Mesodermal cell (in vitro differentiated cells): Measurements from ENCODE around the gene LPIN2.
"Not testable (repeated sequence)": the region's sequence is repeated elsewhere in the genome, so short reads cannot be mapped to it uniquely, and the experiment has no call there.

Source experiments
- H3K27ac ChIP-seq: 2 replicates; pipeline ENCODE4 v1.7.0; 2013; ENCODE audit warnings: mild to moderate bottlenecking, low read depth, low read length, moderate library complexity; ENCODE audit not compliant: severe bottlenecking
- H3K36me3 ChIP-seq: 2 replicates; pipeline ENCODE4 v1.7.1; 2013; ENCODE audit warnings: mild to moderate bottlenecking, low read length, moderate library complexity; ENCODE audit not compliant: control insufficient read depth, insufficient read depth
- H3K4me1 ChIP-seq: one replicate; pipeline ENCODE4 v1.7.1; 2013; ENCODE audit warnings: mild to moderate bottlenecking, low read length; ENCODE audit not compliant: insufficient read depth, control insufficient read depth, poor library complexity, severe bottlenecking
- H3K4me3 ChIP-seq: 2 replicates; pipeline ENCODE4 v1.7.0; 2013; ENCODE audit warnings: low read length, control low read depth, mild to moderate bottlenecking; ENCODE audit not compliant: insufficient read depth, poor library complexity, severe bottlenecking; ENCODE audit errors: extremely low read depth
- H3K9me3 ChIP-seq: 2 replicates; pipeline ENCODE4 v1.7.1; 2013; ENCODE audit warnings: mild to moderate bottlenecking, low read length, moderate library complexity; ENCODE audit not compliant: control insufficient read depth
- WGBS, 2 experiments: methylation state at CpG; one replicate each; pipeline ENCODE4 v1.1.5; 2013; ENCODE audit warnings: missing lambda C conversion rate in 2 of 2; ENCODE audit not compliant: insufficient coverage in 2 of 2; 5-methylcytosine and 5-hydroxymethylcytosine counted together

LPIN2 gene

DNA sequence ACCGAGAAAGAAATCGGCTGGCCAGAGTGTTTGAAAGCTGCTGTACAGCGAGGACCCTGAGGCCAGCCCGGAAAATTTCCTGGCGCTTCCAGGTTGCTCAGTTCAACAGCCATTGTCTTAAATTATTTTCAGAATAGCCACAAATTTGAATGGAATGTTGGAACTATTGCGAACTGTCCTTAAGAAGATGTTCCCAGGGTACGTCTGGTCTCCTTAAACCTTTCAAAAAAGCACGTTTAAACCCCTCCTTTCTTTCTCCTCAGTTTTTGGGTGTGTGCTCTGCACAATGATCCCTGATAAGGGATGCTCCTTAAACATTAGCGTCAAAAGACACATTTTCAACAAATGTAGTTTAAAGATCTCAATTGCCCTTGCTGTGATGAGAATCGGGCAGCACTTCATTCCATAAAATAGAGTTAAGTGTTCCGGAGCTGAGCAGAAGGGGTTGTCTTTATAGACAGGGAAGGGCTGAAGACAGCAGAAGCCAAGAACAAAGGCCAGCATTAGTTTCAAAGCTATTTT is 14.5 kb upstream of the LPIN2 start:
- peak overlapping the region; percentile 53 for H3K27ac ChIP-seq
- H3K9me3 ChIP-seq, result no peaks in the 10 kb centered on the region
- no peak overlapping the region for H3K4me3 ChIP-seq
- 83 to 98% methylated on average over 6 to 10 of the region's 11 CpGs for WGBS, 2 experiments
- peaks cover 20% of the 10 kb centered on the region for H3K4me1 ChIP-seq
- no peaks in the 10 kb centered on the region for H3K36me3 ChIP-seq

DNA sequence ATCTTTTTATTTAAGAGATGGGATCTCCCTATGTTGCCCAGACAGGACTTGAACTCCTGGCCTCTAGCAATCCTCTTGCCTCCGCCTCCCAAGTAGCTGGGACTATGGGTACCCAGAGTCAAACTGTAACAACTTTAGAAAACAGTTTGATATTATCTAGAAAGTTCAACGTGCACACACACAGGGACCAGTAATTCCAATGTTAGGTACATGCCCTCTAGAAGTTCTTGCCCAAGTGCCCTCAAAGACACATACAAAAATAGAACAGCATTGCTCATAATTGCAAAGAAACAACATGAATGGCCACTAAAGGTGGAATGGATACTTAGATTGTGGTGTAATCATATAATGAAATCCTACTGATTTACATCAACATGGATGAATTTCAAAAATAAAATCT is 12.6 kb upstream of the LPIN2 start:
- H3K9me3 ChIP-seq, result no peaks in the 10 kb centered on the region
- no peaks in the 10 kb centered on the region for H3K36me3 ChIP-seq
- WGBS, 2 experiments, result 86 to 88% methylated on average over 1 of the region's 2 CpGs
- peaks cover 20% of the 10 kb centered on the region for H3K4me1 ChIP-seq
- no peak overlapping the region for H3K27ac ChIP-seq
- no peak overlapping the region for H3K4me3 ChIP-seq

DNA sequence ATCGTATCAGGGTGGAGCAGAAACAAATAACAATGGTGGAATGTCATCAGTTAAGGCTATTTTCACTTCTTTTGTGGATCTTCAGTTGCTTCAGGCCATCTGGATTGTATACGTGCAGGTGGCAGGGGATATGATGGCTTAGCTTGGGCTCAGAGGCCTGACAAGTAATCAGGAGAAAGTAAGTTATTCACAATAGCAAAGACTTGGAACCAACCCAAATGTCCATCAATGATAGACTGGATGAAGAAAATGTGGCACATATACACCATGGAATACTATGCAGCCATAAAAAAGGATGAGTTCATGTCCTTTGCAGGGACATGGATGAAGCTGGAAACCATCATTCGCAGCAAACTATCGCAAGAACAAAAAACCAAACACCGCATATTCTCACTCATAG is 10.7 kb upstream of the LPIN2 start:
- H3K36me3 ChIP-seq, H3K4me3 ChIP-seq, H3K27ac ChIP-seq, H3K9me3 ChIP-seq: not testable (repeated sequence)
- WGBS, 2 experiments, result 88 to 100% methylated on average over 2 of the region's 5 CpGs
- peaks cover 14% of the 10 kb centered on the region for H3K4me1 ChIP-seq

DNA sequence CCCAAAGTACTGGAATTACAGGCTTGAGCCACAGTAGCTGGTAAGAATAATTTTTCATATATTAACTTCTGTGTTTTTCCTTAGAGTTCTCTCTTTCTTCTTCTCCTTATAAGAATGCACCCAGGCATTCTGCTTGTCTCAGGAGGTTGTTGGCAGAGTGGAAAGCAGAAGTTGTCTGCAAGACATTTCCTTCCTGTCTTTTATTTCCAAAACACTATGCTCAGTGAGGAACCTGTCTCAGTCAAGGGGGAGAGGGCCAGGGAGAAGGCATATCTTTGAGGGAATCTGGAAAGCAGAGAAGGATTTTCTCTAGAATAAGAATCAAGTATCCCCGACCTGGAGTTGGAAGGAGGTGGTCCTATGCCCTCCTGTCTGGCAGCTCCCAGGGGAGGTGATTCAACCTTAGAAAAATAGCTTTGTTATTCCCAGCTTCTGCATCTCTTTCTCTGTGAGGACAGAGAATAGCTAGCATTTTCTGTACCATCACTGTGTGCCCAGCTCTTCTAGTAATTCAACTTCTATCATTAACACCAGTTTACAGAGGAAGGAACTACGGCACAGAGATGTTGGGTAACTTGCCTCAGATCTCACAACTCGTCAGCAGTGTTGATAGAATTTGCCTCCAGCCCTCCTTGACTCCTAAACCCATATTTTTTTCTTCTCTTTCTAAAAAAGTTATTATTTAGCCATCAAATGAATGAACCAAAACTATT is 3.8 kb upstream of the LPIN2 start:
- WGBS, 2 experiments, result 63 to 70% methylated on average over 2 to 3 of the region's 3 CpGs
- Histone ChIP-seq H3K36me3 (peaks cover 3% of the 10 kb centered on the region), H3K27ac (peak overlapping the region; percentile 39), H3K4me1 (peaks cover 41% of the 10 kb centered on the region), H3K9me3 (no peaks in the 10 kb centered on the region), H3K4me3 (no peak overlapping the region)

DNA sequence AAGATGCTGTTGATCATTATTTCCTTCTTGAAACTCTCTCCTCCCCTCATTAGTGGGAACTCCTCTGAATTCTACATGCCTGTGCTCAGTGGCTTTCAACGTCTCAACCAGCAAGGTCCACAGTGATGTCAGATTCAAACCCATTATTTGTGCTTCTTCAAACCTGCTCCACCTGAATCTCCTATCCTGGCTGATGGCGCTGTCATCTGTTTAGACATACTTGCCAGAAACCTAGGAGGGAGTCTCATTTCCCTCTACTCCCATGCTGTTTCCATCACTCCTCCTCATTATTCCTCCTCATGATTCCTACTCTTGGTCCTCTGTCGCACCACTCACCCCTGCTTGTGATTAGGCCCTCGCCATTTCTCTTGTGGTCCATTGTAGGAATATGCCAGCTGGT is 2.9 kb upstream of the LPIN2 start:
- H3K4me3 ChIP-seq, result no peak overlapping the region
- H3K4me1 ChIP-seq, result peaks cover 42% of the 10 kb centered on the region
- H3K9me3 ChIP-seq, result no peaks in the 10 kb centered on the region
- H3K36me3 ChIP-seq, result peaks cover 9% of the 10 kb centered on the region
- WGBS, 2 experiments, result 90 to 93% methylated on average over 4 of the region's 4 CpGs
- peak overlapping the region; percentile 87 for H3K27ac ChIP-seq

DNA sequence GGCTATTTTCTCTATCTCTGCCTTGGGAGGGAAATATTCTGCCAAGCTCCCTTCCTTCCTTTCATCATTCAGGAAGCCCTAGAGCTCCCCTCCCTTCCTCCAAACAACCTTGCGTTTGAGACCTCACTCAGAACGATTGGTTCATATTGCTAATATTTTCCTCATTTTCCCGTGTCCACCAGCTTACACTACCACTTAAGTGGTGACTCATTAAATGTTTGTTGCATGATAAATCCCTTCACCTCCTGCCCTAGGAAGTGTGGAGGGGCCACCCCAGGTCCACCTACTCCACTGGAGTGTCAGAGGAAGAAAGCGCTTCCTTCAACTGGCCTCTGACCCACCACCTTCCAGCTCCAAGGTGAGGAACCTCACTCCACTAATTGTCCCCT is 2.3 kb upstream of the LPIN2 start:
- Histone ChIP-seq H3K4me1 (peaks cover 42% of the 10 kb centered on the region), H3K9me3 (no peaks in the 10 kb centered on the region), H3K36me3 (peaks cover 16% of the 10 kb centered on the region), H3K4me3 (no peak overlapping the region), H3K27ac (peak overlapping the region; percentile 87)
- 68 to 81% methylated on average over 3 of the region's 4 CpGs for WGBS, 2 experiments

DNA sequence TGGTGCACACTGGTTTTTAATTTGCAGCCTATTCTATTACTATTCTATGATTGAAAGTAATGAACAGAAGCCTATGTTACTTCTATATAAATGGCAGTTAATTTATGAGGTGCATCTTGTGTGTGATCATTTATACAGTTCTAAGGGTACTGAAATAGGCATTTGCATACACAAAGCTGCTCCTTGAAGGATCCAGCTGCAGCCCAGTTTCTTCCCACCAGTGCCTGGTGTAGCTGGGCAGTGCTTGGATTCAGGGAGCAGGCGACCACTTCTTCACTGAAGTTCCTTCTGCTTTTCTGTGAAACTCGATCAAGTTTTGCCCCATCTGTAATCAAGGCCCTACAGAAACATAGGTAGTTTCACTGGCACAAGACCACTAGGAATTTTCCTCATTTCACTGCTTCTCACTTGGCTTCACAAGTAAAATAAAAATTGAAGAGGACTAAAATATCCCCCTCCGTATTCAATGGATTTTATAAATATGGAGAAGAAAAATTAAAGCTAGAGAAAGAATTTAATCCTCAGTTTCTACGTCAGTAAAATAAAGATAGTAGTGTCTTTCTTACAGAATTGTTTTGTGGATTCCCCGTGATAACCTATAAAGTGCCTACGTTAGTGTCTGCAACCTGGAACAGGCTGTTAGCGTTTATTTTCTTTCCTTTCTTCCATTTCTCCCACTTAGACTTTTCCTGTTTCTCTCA is 1.7 kb upstream of the LPIN2 start:
- H3K4me1 ChIP-seq, result peaks cover 42% of the 10 kb centered on the region
- no peaks in the 10 kb centered on the region for H3K9me3 ChIP-seq
- 84 to 86% methylated on average over 4 to 5 of the region's 7 CpGs for WGBS, 2 experiments

DNA sequence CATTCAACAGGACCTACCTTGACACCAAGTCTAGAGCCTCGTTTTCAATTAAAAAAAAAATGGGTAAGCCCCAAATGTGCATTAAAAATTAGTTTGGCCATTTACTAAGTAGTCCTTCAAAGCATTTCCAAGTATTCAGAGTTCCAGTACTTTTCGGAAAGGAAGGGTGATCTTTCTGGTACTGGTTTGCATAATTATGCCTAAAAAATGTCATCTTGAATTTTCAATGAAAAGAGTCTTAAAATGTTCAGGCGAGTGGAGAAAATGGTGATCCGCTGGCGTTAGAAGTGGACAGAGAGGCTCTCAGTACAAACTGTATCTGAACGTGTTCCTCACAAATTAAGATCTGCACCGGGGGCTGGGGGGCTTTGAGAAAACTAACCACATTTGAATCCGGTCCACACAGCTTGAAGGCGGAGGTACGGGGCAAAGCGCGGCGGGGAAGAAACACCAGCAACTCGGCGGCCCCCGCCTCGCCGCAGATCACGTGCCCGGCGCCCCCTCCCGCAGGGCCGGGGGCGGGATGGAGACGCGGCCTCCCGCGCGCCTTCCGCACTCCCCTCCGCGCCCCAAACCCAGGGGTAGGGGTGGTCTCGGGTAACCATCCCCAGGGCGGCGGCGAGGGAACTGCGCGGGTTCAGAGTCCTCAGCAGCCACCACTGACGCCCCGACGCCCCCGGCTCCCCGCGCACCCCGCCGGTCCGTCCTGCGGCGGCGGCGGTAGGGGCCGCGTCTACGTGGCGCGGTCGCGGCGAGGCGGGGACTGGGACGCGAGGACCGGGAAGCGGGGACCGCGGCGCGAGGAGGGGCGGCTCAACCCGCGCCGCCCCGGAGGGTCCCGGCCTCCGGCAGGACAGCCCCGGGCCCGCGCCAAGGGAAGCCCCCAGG is 564 bp downstream of the LPIN2 start:
- H3K27ac ChIP-seq, result peak overlapping the region; percentile 91

More for the DNA sequence above, 1.7 kb upstream of the LPIN2 start:
- no peak overlapping the region for H3K4me3 ChIP-seq
- peaks cover 21% of the 10 kb centered on the region for H3K36me3 ChIP-seq
- H3K27ac ChIP-seq, result peak overlapping the region; percentile 87

DNA sequence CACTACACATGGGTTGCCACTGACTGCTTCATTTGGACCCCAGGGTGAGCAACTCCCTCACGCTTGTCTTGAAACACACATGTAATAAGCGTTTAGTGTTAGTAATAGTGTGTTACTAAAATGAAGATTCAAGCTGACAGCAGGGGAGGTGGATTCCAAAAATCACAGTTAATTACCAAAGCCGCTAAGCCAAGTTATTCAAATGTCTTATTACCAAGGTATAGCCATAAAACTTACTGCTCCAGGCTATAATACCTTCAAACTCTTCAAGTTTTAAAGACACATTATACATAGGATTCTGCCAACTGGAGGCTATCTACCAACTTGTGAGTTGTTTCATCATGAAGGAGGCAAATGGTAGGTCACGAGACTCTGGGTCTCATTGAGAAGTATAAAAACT is 2.9 kb downstream of the LPIN2 start:
- Histone ChIP-seq H3K4me1 (peaks cover 21% of the 10 kb centered on the region), H3K36me3 (peaks cover 63% of the 10 kb centered on the region), H3K4me3 (no peak overlapping the region), H3K9me3 (peaks cover 8% of the 10 kb centered on the region), H3K27ac (no peak overlapping the region)
- WGBS, 2 experiments, result 100% methylated on average over 2 of the region's 4 CpGs; no CpG with 5 or more reads in 1 of the 2 experiments

More for the DNA sequence above, 564 bp downstream of the LPIN2 start:
- WGBS, 2 experiments, result 1 to 2% methylated on average over 41 to 67 of the region's 78 CpGs
- Histone ChIP-seq H3K9me3 (no peaks in the 10 kb centered on the region), H3K4me1 (peaks cover 42% of the 10 kb centered on the region), H3K36me3 (peaks cover 43% of the 10 kb centered on the region), H3K4me3 (peak overlapping the region; percentile 77)

DNA sequence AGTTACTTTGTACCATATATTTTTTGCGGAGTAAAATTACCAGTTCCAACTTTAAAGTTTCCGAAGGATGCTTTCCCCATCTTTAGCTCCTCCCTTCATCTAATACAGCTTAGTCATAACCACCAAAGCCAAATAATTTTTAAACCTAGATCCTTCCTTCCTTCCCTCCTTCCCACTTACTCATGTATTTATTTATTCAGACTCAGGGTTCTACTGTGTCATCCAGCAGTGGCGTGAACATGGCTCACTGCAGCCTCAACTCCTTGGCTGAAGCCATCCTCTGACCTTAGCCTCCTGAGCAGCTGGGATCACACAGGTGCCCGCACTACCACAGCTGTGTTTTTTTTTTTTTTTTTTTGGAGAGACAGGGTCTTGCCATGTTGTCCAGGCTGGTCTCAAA is 4.4 kb downstream of the LPIN2 start:
- H3K9me3 ChIP-seq, result peaks cover 18% of the 10 kb centered on the region
- 86 to 95% methylated on average over 3 of the region's 4 CpGs for WGBS, 2 experiments
- H3K4me1 ChIP-seq, result peaks cover 5% of the 10 kb centered on the region
- H3K4me3 ChIP-seq, result no peak overlapping the region
- peaks cover 79% of the 10 kb centered on the region for H3K36me3 ChIP-seq
- H3K27ac ChIP-seq, result no peak overlapping the region
